CD4-positive, alpha-beta T cell (primary cell): ENCODE results near the gene PTH1R. TPM values are rescaled to one million over a fixed set of nuclear protein-coding genes. Genes with fewer than 3 reads are reported as not detected.

ENCODE experiments used
- ATAC-seq: fragments of 200-7000 bp; cut with Tn5 transposase; one replicate; pipeline ENCODE4 v1.10.0; 2022; ENCODE audit warnings: mild to moderate bottlenecking; ENCODE audit not compliant: poor library complexity
- CTCF ChIA-PET: fragments of 350-600 bp; sonication (Branson Sonifier 250); formaldehyde crosslinking; loops from one replicate; lab custom pipeline; 2021; ENCODE audit warnings: antibody characterized with exemption, inconsistent platforms; lab: Charles Lee
- POLR2A ChIA-PET: fragments of 350-600 bp; sonication (Branson Sonifier 250); formaldehyde crosslinking; loops from one replicate; lab custom pipeline; 2021; ENCODE audit warnings: antibody characterized with exemption, inconsistent platforms; lab: Charles Lee
- DNase-seq, 14 experiments: peaks; one replicate each; pipeline ENCODE4 v3.0.0-alpha.2; 2013 to 2020; ENCODE audit warnings: mixed read lengths in 2 of 14
- H3K27ac ChIP-seq, 2 donors: one replicate each; pipeline versions ENCODE4 v1.5.1 to v1.7.0; 2013; ENCODE audit warnings: low read length in 2 of 2, low read depth in 1 of 2, mild to moderate bottlenecking in 1 of 2
- H3K27me3 ChIP-seq, 2 experiments: 1 replicate in 1 of 2; 2 replicates in 1 of 2; pipeline versions ENCODE4 v1.6.1 to v1.7.0; 2013; ENCODE audit warnings: low read length in 2 of 2, control low read depth in 1 of 2, mild to moderate bottlenecking in 1 of 2, moderate library complexity in 1 of 2; ENCODE audit not compliant: insufficient read depth in 2 of 2, control insufficient read depth in 1 of 2
- H3K36me3 ChIP-seq: one replicate; pipeline ENCODE4 v1.6.1; 2013; ENCODE audit warnings: low read length, control low read depth; ENCODE audit not compliant: insufficient read depth
- H3K4me1 ChIP-seq: one replicate; pipeline ENCODE4 v1.6.1; 2013; ENCODE audit warnings: low read length, control low read depth; ENCODE audit not compliant: insufficient read depth
- H3K4me3 ChIP-seq: one replicate; pipeline ENCODE4 v1.5.1; 2013; ENCODE audit warnings: mild to moderate bottlenecking, low read length, moderate library complexity
- H3K9me3 ChIP-seq, 2 experiments: 1 replicate in 1 of 2; 2 replicates in 1 of 2; pipeline versions ENCODE4 v1.6.1 to v1.7.0; 2013; ENCODE audit warnings: low read length in 2 of 2, mild to moderate bottlenecking in 2 of 2, control low read depth in 1 of 2, moderate library complexity in 1 of 2; ENCODE audit not compliant: control insufficient read depth in 1 of 2, insufficient read depth in 1 of 2
- H3K27ac Mint-ChIP-seq: one replicate; pipeline ENCODE4 v1.8.0; 2020; ENCODE audit warnings: mixed read lengths
- H3K27me3 Mint-ChIP-seq: one replicate; pipeline ENCODE4 v1.8.0; 2021; ENCODE audit warnings: mixed read lengths
- H3K36me3 Mint-ChIP-seq: one replicate; pipeline ENCODE4 v1.8.0; 2021; ENCODE audit warnings: low read depth, mixed read lengths
- H3K4me1 Mint-ChIP-seq: one replicate; pipeline ENCODE4 v1.8.0; 2021; ENCODE audit warnings: low read depth, mixed read lengths
- H3K4me3 Mint-ChIP-seq: one replicate; pipeline ENCODE4 v1.8.0; 2020; ENCODE audit warnings: mild to moderate bottlenecking, mixed read lengths
- H3K9me3 Mint-ChIP-seq: one replicate; pipeline ENCODE4 v1.8.0; 2020; ENCODE audit warnings: mixed read lengths
- CTCF ChIP-seq: fragments of 200-600 bp; IDR thresholded peaks from one replicate; pipeline ENCODE4 v1.8.0; 2022; ENCODE audit warnings: antibody characterized with exemption, mild to moderate bottlenecking
- intact Hi-C, 2 experiments: fragments of 100-400 bp; cut with DNase I in 1 of 2; cut with micrococcal nuclease in 1 of 2; formaldehyde crosslinking; loops; one replicate each; pipeline versions ENCODE4 v1.15.1 to v1.9.0; 2023 to 2025; cut with DNase I, micrococcal nuclease
- total RNA-seq, 174 experiments: library from RNA in 2 of 174; stranded (reverse) in 2 of 174; gene quantifications; one replicate each; pipeline ENCODE4 v1.2.3 and lab custom pipeline; 2021 to 2026

Gene PTH1R
- total RNA-seq, 2 experiments from 2014 or later: not detected

DNA sequence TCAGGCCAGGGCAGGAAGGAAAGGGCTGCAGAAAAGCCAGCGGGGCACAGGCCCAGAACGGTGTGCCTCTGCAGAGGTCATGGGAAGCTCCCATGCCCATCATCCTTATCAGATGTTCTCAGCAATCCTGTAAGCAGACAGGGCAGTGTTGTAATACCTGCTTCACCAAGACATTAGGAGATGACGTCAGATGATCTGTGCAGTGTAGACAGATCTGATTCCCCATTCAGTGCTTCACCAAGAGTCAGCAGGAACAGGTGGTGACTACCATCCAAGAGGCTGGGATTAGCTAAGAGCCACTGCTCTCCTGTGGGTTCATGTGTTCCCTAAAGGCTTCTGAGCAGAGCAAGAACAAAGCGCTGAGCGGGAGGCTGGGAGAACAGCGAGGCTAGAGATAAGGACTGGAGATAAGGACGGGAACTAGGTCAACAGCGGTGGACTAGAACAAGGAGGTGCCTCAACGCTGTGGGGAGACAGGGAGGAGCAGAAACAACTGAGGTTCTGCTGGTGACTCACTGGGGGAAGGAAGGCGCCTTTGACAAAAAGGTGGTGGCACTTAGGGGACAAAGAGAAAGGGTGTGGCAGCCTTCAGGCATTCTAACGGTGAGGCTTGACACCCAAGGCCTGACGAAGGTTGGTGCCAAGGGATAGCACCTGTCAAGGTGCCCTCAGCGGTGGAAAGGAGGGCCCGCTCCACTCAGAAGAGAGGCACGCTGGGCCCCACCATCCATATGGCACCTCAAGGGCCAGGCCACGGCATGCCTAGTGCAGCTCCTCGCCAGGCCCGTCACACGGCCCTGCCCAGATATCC lies 70.7 kb downstream of the PTH1R start:
- Histone ChIP-seq H3K9me3 (no peaks in the 10 kb centered on the region), H3K27ac (peak overlapping the region; percentile 64 to 86), H3K36me3 (peaks cover 18% of the 10 kb centered on the region), H3K4me3 (peak overlapping the region; percentile 1), H3K27me3 (no peaks in the 10 kb centered on the region), H3K4me1 (peaks cover 93% of the 10 kb centered on the region)
- ATAC-seq (peak; percentile 77), DNase-seq (peak; percentile 51 to 94 (median 70))
- ChIA-PET POLR2A (interaction anchor here (0.6 to 2.2 kb wide), 3 partner anchors 19 to 39 kb away, joined by 3 to 10 read pairs (median 4); partner anchors contain the start of gene NBEAL2), CTCF (interaction anchor here (1.1 to 2.6 kb wide), 8 partner anchors 11 to 50 kb away, joined by 3 to 11 read pairs (median 6); partner anchors contain the start of gene NBEAL2)
- intact Hi-C loops: loop anchor here in 1 of 2 experiments (1.0 to 10.0 kb wide), 2 partner anchors 28 to 107 kb away; partner anchors contain the start of gene CCDC12
- no peaks in the 10 kb centered on the region for H3K27me3 Mint-ChIP-seq
- peaks cover 84% of the 10 kb centered on the region for H3K4me1 Mint-ChIP-seq
- H3K4me3 Mint-ChIP-seq: peak overlapping the region; percentile 59
- no peak for TF ChIP-seq CTCF
- peaks cover 28% of the 10 kb centered on the region for H3K36me3 Mint-ChIP-seq
- peak overlapping the region; percentile 92 for H3K27ac Mint-ChIP-seq
- H3K9me3 Mint-ChIP-seq: no peaks in the 10 kb centered on the region

DNA sequence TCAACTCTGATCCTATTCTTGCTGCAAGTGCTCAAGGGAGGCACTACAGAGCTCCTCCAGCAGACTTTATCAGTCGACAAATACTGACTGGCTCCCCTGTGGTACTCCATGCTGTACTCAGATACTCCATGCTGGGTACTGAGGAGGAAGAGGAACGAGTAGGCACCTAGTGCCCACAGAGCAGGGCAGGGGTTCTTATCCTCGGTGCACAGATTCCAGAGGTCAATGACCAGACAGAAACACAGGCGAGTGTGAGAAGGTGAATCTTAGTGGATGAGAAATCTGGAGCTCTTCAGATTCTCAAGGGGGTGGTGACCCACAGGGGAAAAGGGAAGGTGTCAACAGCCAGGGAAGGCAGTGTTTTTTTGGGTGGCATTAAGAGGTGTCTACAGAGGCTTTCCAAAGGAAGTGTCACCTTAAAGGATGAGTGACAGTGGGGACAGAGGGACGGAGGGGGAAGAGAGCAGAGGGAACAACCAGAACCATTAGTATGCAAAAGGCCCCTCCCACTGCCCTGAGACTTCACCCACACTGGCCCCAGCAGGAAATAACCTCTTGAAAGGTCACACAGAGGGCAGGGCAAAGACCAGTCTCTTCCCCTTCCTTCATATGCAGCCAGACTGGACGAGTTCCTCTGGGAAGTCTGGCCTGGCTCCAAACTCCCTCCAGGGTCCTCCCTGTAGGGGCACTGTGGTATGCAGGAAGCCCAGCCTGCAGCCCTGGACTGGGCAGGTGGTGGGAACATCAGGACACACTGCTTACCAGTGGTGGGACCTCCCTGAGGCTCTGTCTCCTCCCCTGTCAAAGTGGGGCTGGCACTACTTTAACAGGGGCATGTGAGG lies 71.5 kb downstream of the PTH1R start:
- peaks cover 93% of the 10 kb centered on the region for H3K4me1 ChIP-seq
- Mint-ChIP-seq H3K4me1 (peaks cover 92% of the 10 kb centered on the region), H3K36me3 (peaks cover 28% of the 10 kb centered on the region), H3K4me3 (peak overlapping the region; percentile 59), H3K27me3 (no peaks in the 10 kb centered on the region), H3K9me3 (no peaks in the 10 kb centered on the region), H3K27ac (peak overlapping the region; percentile 92)
- no peaks in the 10 kb centered on the region for H3K27me3 ChIP-seq
- peak in 4 of 14 experiments; percentile 23 to 63 (median 56) for DNase-seq
- intact Hi-C loops: loop anchor here in 1 of 2 experiments (1.0 to 10.0 kb wide), 2 partner anchors 27 to 106 kb away; partner anchors contain the start of gene CCDC12
- H3K27ac ChIP-seq: peak overlapping the region; percentile 64 to 86
- ATAC-seq: no peak
- peaks cover 16% of the 10 kb centered on the region for H3K36me3 ChIP-seq
- H3K4me3 ChIP-seq: no peak overlapping the region
- ChIA-PET POLR2A (interaction anchor here (1.5 kb wide), 1 partner anchor 38 kb away, joined by 4 read pairs; no protein-coding TSS in a partner anchor), CTCF (interaction anchor here (1.7 to 2.6 kb wide), 3 partner anchors 10 to 49 kb away, joined by 6 to 10 read pairs (median 9); no protein-coding TSS in a partner anchor)
- no peak for TF ChIP-seq CTCF
- H3K9me3 ChIP-seq: no peaks in the 10 kb centered on the region

DNA sequence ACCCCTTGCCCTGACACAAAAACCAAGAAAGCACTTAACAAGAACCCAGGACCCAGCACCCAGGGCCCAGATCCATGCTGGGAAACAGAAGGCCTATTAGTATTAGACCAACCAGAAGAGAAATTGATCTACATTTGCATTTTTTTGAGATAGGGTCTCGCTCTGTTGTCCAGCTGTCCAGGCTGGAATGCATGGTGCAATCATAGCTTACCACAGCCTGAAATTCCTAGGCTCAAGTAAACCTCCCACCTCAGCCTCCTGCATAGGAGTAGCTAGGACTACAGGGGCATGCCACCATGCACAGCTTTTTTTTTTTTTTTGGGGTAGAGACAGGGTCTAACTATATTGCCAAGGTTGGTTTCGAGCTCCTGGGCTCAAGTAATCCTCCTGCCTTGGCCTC lies 72.7 kb downstream of the PTH1R start:
- H3K27ac ChIP-seq: no peak overlapping the region

More for the DNA sequence above, 72.7 kb downstream of the PTH1R start:
- H3K27ac Mint-ChIP-seq: peak overlapping the region; percentile 75
- H3K4me3 ChIP-seq: no peak overlapping the region
- TF ChIP-seq CTCF: no peak
- no peaks in the 10 kb centered on the region for H3K9me3 ChIP-seq
- H3K36me3 ChIP-seq: peaks cover 11% of the 10 kb centered on the region
- ChIA-PET POLR2A (no interaction called here), CTCF (no interaction called here)
- peaks cover 22% of the 10 kb centered on the region for H3K36me3 Mint-ChIP-seq
- no peaks in the 10 kb centered on the region for H3K27me3 ChIP-seq
- H3K4me1 Mint-ChIP-seq: peaks cover 94% of the 10 kb centered on the region
- peaks cover 93% of the 10 kb centered on the region for H3K4me1 ChIP-seq
- intact Hi-C loops: no loop called here
- H3K9me3 Mint-ChIP-seq: no peaks in the 10 kb centered on the region
- no peaks in the 10 kb centered on the region for H3K27me3 Mint-ChIP-seq
- peak overlapping the region; percentile 40 for H3K4me3 Mint-ChIP-seq
- DNase-seq (no peak), ATAC-seq (no peak)
